ENCODE data around the gene C1QTNF2.

The C1QTNF2 gene

DNA sequence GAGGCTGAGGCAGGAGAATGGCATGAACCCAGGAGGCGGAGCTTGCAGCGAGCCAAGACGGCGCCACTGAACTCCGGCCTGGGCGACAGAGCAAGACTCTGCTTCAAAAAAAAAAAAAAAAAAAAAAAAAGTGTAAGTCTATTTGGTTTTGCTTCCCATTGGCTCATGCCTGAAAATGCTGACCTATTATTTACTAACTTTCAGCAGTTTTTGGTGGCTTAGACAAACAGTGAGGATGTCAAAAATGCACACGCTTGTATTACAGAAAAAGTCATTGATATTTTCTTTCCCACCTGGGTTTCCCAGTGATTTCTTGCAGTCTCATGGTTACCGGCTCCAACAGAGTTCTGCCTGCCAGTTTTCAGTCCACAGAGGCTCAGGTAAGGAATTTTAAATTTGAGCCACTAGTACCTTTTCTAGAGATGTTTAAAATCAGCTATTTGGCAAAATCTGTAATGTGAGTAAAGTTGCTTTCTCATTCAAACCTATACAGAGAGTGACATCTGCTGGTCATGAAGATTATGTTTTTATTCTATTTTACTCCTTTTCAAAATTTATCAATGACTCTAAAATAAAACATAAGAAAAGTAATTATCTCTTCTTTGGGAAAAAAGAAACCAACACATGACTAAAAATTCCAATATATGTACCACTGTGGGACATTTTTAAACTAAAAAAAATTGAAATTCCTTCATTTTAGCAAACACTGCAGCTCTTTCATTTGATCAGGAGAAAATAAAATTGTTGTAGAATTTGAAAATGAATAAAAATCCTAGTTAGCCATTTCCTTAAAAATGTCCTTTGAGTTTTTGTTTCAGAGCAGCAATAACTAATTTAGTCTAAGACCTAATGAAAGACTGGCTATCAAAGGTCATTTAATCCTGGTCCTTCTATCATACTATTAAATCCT is 20.6 kb upstream of the C1QTNF2 start:
- TF ChIP-seq, protein P1, sequence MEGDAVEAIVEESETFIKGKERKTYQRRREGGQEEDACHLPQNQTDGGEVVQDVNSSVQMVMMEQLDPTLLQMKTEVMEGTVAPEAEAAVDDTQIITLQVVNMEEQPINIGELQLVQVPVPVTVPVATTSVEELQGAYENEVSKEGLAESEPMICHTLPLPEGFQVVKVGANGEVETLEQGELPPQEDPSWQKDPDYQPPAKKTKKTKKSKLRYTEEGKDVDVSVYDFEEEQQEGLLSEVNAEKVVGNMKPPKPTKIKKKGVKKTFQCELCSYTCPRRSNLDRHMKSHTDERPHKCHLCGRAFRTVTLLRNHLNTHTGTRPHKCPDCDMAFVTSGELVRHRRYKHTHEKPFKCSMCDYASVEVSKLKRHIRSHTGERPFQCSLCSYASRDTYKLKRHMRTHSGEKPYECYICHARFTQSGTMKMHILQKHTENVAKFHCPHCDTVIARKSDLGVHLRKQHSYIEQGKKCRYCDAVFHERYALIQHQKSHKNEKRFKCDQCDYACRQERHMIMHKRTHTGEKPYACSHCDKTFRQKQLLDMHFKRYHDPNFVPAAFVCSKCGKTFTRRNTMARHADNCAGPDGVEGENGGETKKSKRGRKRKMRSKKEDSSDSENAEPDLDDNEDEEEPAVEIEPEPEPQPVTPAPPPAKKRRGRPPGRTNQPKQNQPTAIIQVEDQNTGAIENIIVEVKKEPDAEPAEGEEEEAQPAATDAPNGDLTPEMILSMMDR (IDR thresholded peaks at IDR 0.05) = peak; percentile 45

DNA sequence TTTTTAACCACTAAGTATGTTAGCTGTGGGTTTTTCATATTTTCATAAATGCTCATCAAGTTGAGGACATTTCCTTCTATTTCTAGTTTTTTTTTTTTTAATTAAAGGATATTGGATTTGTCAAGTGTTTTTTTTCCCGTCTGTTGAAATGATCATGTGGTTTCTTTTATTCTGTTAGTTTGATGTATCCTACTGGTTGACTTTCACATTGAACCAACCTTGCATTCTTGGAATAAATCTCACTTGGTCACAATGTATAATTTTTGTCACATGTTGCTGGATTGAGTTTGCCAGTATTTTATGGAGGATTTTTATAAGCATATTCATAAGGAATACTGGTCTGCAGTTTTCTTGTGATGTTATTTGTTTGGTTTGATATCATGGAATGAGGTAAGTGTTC is 17.0 kb upstream of the C1QTNF2 start:
- H3K27me3 ChIP-seq (ENCODE audit: control insufficient read depth, insufficient read depth, low read length) = no peaks in the 10 kb centered on the region
- H3K36me3 ChIP-seq (ENCODE audit: control insufficient read depth, insufficient read depth, low read length) = no peaks in the 10 kb centered on the region
- no peaks in the 10 kb centered on the region for H3K9me3 ChIP-seq (ENCODE audit: control insufficient read depth, low read length)
- H3K4me3 ChIP-seq (ENCODE audit: low read depth, low read length) = no peak overlapping the region
- H3K27ac ChIP-seq = no peak overlapping the region
- H3K4me1 ChIP-seq = no peaks in the 10 kb centered on the region
- H3K79me2 ChIP-seq = peaks cover 8% of the 10 kb centered on the region
- H3K4me2 ChIP-seq (ENCODE audit: low read length) = no peak overlapping the region
- TF ChIP-seq, protein P1 (IDR thresholded peaks at IDR 0.05) = no peak
- H2AFZ ChIP-seq = no peak overlapping the region
- no peak overlapping the region for H3K9ac ChIP-seq

More for the DNA sequence above, 20.6 kb upstream of the C1QTNF2 start:
- no peak overlapping the region for H3K4me2 ChIP-seq (ENCODE audit: low read length)
- no peak overlapping the region for H3K27ac ChIP-seq
- H3K9ac ChIP-seq = no peak overlapping the region
- H3K4me1 ChIP-seq = no peaks in the 10 kb centered on the region
- no peak overlapping the region for H2AFZ ChIP-seq
- H3K4me3 ChIP-seq (ENCODE audit: low read depth, low read length) = no peak overlapping the region
- peaks cover 8% of the 10 kb centered on the region for H3K79me2 ChIP-seq
- no peaks in the 10 kb centered on the region for H3K36me3 ChIP-seq (ENCODE audit: control insufficient read depth, insufficient read depth, low read length)
- no peaks in the 10 kb centered on the region for H3K27me3 ChIP-seq (ENCODE audit: control insufficient read depth, insufficient read depth, low read length)
- H3K9me3 ChIP-seq (ENCODE audit: control insufficient read depth, low read length) = no peaks in the 10 kb centered on the region

- H2AFZ ChIP-seq = no peak overlapping the region
- no peaks in the 10 kb centered on the region for H3K27me3 ChIP-seq (ENCODE audit: control insufficient read depth, insufficient read depth, low read length)
- no peaks in the 10 kb centered on the region for H3K36me3 ChIP-seq (ENCODE audit: control insufficient read depth, insufficient read depth, low read length)
- peaks cover 8% of the 10 kb centered on the region for H3K79me2 ChIP-seq
- no peak overlapping the region for H3K4me2 ChIP-seq (ENCODE audit: low read length)
- TF ChIP-seq, protein P1 (IDR thresholded peaks at IDR 0.05) = no peak
- no peaks in the 10 kb centered on the region for H3K4me1 ChIP-seq
- H3K4me3 ChIP-seq (ENCODE audit: low read depth, low read length) = no peak overlapping the region
- H3K27ac ChIP-seq = no peak overlapping the region
- no peaks in the 10 kb centered on the region for H3K9me3 ChIP-seq (ENCODE audit: control insufficient read depth, low read length)
- H3K9ac ChIP-seq = no peak overlapping the region
These were observed 15.1 kb upstream of the C1QTNF2 start for GRCh38 chr5:160385496-160385895.

GRCh38 chr5:160384681-160385080 is 14.3 kb upstream of the C1QTNF2 start:
- Histone ChIP-seq H3K4me2 (ENCODE audit: low read length) (no peak overlapping the region), H3K9ac (no peak overlapping the region), H3K9me3 (ENCODE audit: control insufficient read depth, low read length) (no peaks in the 10 kb centered on the region), H3K4me3 (ENCODE audit: low read depth, low read length) (no peak overlapping the region), H3K27me3 (ENCODE audit: control insufficient read depth, insufficient read depth, low read length) (no peaks in the 10 kb centered on the region), H2AFZ (no peak overlapping the region), H3K36me3 (ENCODE audit: control insufficient read depth, insufficient read depth, low read length) (no peaks in the 10 kb centered on the region), H3K79me2 (peaks cover 5% of the 10 kb centered on the region), H3K4me1 (no peaks in the 10 kb centered on the region), H3K27ac (no peak overlapping the region)
- TF ChIP-seq, protein P1 (IDR thresholded peaks at IDR 0.05) = no peak

- Histone ChIP-seq H3K4me3 (ENCODE audit: low read depth, low read length) (no peak overlapping the region), H3K79me2 (no peaks in the 10 kb centered on the region), H3K36me3 (ENCODE audit: control insufficient read depth, insufficient read depth, low read length) (no peaks in the 10 kb centered on the region), H2AFZ (no peak overlapping the region), H3K9ac (no peak overlapping the region), H3K27me3 (ENCODE audit: control insufficient read depth, insufficient read depth, low read length) (no peaks in the 10 kb centered on the region), H3K27ac (no peak overlapping the region), H3K9me3 (ENCODE audit: control insufficient read depth, low read length) (no peaks in the 10 kb centered on the region), H3K4me2 (ENCODE audit: low read length) (no peak overlapping the region), H3K4me1 (no peaks in the 10 kb centered on the region)
- TF ChIP-seq, protein P1 (IDR thresholded peaks at IDR 0.05) = no peak
These were observed 11.9 kb upstream of the C1QTNF2 start for GRCh38 chr5:160382346-160382745.

Data from parathyroid adenoma (tissue), 2 donors.